ENCODE data around the gene SCARB1.

DNA sequence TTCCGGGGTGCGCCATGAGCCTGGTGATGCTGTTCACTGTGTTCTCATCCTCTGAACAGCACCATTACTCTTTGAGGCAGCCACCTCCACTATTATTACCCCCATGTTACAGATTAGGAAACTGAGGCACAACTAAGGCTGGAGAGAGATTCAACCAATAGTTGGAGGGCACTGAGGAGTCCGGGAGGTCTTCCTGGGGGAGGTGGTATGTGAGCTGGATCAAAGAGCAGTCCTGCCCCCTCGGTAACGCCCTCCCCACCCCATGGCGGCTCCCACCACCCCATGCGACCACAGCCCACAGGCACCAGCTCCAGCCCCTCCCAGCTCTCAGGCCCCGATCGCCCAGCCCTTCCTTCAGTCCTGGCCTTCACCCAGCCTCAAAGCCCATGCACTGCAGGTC is 43.5 kb downstream of the SCARB1 start:
- no peak for TF ChIP-seq CTCF (IDR thresholded peaks at IDR 0.05)
- TF ChIP-seq POLR2A (IDR thresholded peaks at IDR 0.05), result no peak
- TF ChIP-seq EP300 (IDR thresholded peaks at IDR 0.05), result no peak
